GM19023 (cell line): Measurements from ENCODE around the gene IQGAP3.
"Not testable (repeated sequence)": the region's sequence is repeated elsewhere in the genome, so short reads cannot be mapped to it uniquely, and the experiment has no call there.

Experiments used
- ATAC-seq: cut with Tn5 transposase; IDR thresholded peaks from one replicate; pipeline ENCODE4 v1.9.1; 2021; ENCODE audit warnings: mild to moderate bottlenecking, moderate library complexity; ENCODE audit not compliant: unreplicated experiment

The IQGAP3 gene

DNA sequence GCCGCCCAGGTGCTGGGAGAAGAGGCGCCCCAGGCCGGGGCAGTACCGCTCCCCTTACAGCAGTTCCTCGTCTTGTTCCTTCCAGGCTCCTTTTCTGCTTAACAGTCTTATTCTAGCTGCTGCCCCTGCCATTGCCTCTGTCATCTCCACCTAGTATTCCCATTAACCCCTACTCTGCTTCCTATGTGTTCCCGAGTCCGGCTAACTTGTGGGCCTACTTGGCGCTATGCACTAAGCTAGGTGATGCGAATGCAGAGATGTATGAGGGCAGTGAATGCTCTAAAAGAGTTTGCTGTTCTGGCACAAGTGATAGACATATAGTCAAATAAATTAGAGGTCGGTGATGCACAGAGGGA is 276 bp upstream of the IQGAP3 start:
- no peak for ATAC-seq

DNA sequence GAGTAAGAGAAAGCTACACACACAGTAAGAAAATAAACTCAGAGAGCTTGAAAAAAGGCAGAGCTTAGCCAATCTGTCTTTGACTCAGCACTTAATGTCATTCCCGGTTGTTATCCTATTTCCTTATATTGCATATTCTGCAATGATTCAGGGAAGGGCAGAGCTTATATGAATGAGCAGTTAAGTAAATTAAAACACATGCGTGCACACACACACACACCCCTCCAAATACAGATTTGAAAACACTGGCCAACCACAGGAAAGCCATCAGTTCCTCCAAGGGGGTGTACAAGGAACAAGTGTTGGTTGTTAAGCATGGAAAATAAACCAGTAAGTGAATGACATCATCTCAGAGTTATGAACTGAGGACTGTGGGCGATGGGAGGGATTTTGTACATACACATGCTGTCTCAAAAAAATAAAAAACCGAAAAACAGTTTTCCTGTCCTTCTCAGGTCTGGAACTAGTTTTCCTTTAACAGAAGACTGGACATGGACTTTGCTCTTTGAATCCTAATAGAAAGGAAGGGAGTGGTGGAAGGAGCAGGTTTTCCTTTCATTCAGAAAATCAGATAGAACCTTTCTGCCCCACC is 1.0 kb downstream of the IQGAP3 start:
- ATAC-seq, result no peak

DNA sequence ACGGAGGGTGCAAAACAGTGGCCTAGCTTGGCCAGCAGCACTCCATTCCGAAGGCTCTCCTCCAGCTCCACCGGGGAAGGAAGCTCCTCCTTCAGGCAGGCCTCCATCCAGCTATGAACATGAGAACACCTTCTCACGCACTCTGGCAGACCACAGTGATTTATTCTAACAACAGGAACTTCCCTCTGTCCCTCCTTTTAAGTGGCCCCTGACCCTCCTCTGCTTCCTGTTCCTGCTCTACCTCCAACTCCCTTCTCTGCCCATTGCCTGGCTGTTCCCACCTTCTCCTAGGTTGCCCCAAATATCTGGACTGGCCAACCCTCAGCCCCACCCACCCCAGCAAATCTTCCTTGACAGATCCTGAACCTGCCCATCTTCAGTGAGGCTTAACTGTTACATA is 5.9 kb downstream of the IQGAP3 start:
- ATAC-seq, result no peak

DNA sequence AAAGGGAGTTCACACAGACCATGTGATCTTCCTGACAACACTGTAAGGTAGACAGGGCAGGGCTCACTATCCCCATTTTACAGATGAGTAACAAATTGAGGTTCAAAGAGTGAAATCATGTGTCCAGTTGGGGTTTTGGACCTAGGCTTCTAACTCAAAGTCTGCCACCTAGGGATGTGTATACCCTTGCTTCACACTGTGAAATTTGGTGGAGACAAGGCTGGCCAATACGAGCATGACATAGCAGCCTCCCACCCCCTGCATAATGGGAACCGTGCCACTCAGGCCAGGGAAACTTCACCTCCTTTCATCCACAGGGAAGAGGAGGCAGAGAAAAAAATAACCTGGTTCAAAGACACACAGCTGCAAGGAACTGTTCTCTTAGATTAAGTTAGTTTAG is 6.8 kb downstream of the IQGAP3 start:
- no peak for ATAC-seq

GRCh38 chr1:156560585-156561163 is 11.7 kb downstream of the IQGAP3 start:
- no peak for ATAC-seq

GRCh38 chr1:156559797-156560385 is 12.5 kb downstream of the IQGAP3 start:
- no peak for ATAC-seq

DNA sequence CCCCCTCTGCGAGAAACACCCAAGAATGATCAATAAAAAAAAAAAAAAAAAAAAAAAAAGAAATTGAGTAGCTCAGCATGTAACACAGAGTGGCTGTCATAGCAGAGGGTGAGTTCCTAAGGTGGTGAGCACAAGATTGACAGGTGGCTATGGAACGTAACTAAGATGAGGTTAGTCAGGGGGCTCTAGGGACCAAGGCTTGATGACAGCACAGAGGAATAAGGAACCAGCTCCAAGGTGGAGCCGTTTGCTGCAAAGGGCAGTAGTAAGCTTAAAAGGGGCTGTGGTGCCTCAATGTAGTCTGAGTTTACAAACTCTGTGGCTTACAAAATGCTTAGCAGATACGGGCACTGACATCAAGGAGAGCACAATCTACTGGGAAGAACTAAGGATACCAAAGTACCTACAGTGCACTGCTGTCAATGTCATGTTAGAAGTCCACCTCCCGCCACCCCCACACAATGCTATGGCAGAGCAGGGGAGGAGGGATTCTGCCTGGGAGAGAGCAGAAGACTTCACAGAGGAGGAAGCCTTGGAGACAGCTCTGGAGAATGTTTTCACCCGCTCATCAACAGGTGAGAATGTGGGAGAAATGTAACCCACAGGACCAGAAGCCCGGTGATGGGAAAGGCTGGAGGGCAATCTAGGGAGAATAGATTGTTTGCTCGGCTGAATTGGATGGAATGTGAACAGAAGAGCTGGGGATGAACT is 13.1 kb downstream of the IQGAP3 start:
- no peak for ATAC-seq

DNA sequence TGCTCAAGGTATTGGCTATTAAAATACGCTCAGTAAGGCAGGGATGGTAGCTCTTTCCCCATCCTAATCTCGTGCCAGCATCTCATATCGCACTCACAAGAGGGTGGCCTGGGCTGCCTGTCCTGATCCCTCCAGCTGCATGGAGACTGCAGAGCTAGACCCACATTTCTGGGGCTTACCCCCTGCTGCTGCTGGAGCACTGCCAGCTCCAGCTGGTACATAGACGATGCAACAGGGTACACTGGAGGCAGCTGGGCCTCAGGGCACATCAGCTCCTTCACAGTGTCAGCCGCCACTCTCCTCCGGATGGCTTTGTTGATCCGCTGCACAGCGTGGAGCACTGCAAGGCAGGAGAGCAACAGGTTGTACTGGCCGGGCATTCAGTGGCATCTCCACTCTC is 16.0 kb downstream of the IQGAP3 start:
- no peak for ATAC-seq

DNA sequence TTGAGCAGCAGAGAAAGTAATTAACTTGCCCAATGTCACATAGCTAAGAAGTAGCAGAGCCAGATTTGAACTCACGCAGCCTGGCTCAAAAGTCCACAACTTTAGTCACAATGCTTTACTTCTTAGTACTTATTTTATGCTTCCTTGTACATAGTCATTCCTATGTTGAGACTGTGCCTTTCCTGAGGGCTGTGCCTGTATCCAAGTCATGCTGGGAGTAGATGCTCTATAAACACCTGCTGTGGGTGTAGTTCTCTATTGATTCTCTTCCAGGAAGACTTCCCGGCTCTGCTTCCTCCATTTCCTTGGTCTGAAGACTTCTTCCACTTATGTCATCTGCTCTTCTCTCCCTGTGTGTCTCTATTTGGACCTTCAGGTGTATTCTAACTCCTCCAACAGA is 16.6 kb downstream of the IQGAP3 start:
- ATAC-seq, result no peak

DNA sequence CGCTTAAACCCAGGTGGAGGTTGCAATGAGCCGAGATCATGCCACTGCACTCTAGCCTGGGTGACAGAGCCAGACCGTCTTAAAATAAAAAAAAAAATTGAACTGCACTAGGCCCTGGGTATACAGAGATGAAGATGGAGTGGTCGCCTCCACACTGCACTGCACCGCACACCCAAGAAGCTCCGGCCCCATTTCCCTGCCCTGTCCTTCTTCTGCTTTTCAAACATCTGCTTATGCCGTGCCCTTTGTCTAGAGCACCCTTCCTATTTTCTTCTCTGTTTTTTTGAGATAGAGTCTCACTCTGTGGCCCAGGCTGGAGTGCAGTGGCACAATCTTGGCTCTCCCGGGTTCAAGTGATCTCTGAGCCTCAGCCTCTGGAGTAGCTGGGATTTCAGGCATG is 17.4 kb downstream of the IQGAP3 start:
- no peak for ATAC-seq

GRCh38 chr1:156553860-156554485 is 18.4 kb downstream of the IQGAP3 start:
- ATAC-seq, result no peak

GRCh38 chr1:156552937-156553336 is 19.4 kb downstream of the IQGAP3 start:
- not testable (repeated sequence) for ATAC-seq

- ATAC-seq, result no peak
These were observed 19.8 kb downstream of the IQGAP3 start for GRCh38 chr1:156552518-156552917.

- no peak for ATAC-seq
These were observed 20.5 kb downstream of the IQGAP3 start for GRCh38 chr1:156551869-156552268.

GRCh38 chr1:156551066-156551643 is 21.2 kb downstream of the IQGAP3 start:
- no peak for ATAC-seq

DNA sequence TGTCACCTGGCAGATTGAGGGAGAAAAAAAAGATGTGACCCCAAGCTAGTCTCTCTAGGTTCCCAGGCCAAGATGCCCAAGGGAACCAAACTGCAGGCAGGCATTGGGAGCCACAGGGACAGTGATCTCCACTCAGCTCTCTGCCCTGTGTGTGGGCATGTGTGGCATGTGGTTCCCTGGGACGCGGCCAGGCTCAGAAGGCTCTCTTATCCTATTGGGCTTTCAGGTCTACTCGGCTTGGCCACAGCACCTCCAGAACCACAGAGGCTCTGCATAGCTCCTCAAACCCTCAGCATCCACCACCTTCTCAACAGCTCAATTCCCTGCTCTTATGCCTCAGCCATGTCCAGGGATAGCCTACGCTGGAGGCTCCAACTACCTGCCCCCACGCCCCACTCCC is 22.0 kb downstream of the IQGAP3 start:
- ATAC-seq, result no peak

DNA sequence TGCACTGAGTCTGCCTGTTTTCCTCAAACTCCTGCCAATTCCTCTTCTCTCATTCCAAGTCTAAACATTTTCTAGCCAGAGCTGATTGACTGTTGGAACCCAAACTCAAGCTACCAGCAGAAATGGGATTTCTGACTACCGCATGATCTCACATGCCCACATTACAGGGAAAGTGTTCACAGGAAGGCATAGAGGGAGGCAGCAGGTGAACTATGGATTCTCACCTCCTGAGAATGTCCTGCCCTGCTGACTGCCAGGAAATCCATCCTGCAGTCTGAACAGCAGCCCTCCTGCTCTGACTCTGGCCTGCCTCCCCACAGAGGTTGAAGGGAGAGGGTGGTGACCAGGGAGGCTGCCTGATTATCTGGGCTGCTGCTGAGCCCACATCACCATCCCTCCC is 22.5 kb downstream of the IQGAP3 start:
- no peak for ATAC-seq

DNA sequence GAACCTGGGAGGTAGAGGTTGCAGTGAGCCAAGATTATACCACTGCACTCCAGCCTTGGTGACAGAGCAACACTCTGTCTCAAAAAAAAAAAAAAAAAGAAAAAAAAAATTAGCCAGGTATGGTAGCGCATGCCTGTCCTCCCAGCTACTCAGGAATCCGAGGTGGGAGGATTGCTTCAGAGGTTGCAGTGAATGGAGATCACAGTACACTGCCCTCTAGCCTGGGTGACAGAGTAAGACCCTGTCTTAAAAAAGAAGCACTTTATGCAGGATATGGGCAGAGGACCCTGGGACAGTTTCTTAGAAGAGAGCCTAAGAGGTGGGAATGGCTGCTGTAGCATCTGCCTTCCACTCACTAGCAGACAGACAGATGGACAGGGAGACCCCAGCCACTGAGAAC is 23.0 kb downstream of the IQGAP3 start:
- no peak for ATAC-seq

GRCh38 chr1:156547982-156548381 is 24.4 kb downstream of the IQGAP3 start:
- ATAC-seq, result no peak

DNA sequence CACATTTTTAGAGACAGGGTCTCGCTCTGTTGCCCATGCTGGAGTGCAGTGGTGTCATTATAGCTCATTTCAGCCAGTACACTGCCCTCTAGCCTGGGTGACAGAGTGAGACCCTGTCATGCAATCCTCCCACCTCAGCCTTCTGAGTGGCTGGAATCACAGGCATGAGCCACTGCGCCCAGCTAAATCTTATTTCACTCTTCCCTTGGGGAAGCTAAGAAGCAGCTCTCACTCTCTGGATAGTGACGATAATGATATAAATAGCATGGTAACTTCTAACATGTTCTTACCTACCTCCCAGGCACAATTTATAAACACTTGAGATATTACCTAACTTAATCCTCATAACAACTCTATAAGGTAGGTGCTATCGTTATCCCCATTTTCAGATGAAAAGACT is 24.9 kb downstream of the IQGAP3 start:
- no peak for ATAC-seq

DNA sequence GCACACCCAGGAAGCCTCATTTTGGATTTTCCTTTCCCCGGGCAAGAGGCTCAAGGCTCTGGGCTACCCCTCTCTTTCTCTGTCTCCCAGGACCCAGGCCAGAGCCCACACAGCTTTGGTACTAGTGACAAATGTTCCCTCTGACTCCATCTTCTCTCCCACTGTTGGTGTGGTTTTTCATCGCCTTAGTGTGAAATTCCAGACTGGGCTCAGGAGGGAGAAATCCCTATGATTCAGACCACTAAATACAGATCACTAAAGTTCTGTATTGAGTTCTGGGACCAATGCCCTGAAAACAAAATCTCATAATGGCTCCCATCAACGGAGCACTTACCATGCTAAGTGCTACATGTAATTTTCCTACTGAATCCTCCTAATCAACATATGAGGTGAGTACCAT is 26.1 kb downstream of the IQGAP3 start:
- no peak for ATAC-seq
